Vagina (tissue), 2 donors: ENCODE results near the gene LDLRAD3. TPM values are rescaled to one million over a fixed set of nuclear protein-coding genes. Genes with fewer than 3 reads are reported as not detected.
"Not testable (repeated sequence)": the region's sequence is repeated elsewhere in the genome, so short reads cannot be mapped to it uniquely, and the experiment has no call there.

Experiments used
- DNase-seq, 2 donors: peaks; one replicate each; pipeline ENCODE4 v3.0.0-alpha.2; 2017; ENCODE audit errors: extremely low spot score in 2 of 2
- H3K27ac ChIP-seq: fragments of 200-600 bp; sonication (generic); one replicate; pipeline ENCODE4 v1.5.1; 2019
- H3K27me3 ChIP-seq: fragments of 200-600 bp; sonication (generic); one replicate; pipeline ENCODE4 v1.5.1; 2019
- H3K36me3 ChIP-seq, 2 donors: fragments of 200-600 bp; sonication (generic); one replicate each; pipeline ENCODE4 v1.5.1; 2017 to 2019
- H3K4me1 ChIP-seq: fragments of 200-600 bp; sonication (generic); one replicate; pipeline ENCODE4 v1.5.1; 2019
- H3K4me3 ChIP-seq, 2 donors: fragments of 200-600 bp; sonication (generic); 1 replicate in 1 of 2; 2 replicates in 1 of 2; pipeline ENCODE4 v1.5.1; 2016 to 2019
- H3K9me3 ChIP-seq: fragments of 200-600 bp; sonication (generic); one replicate; pipeline ENCODE4 v1.5.1; 2019
- POLR2A ChIP-seq, 2 donors: fragments of 450-650 bp; IDR thresholded peaks; one replicate each; pipeline ENCODE4 v1.6.1; 2017; ENCODE audit warnings: antibody characterized with exemption in 2 of 2, mild to moderate bottlenecking in 2 of 2, moderate library complexity in 2 of 2
- POLR2AphosphoS5 ChIP-seq, 2 donors: sonication (generic); formaldehyde crosslinking; IDR thresholded peaks; one replicate each; pipeline ENCODE4 v1.9.0; 2017; ENCODE audit warnings: antibody characterized with exemption in 2 of 2, mild to moderate bottlenecking in 2 of 2, low read depth in 1 of 2; ENCODE audit not compliant: insufficient read depth in 1 of 2
- intact Hi-C: fragments of 100-400 bp; cut with DNase I; formaldehyde crosslinking; loops from one replicate; pipeline ENCODE4 v1.15.1; 2023
- total RNA-seq: library from RNA; depleted of rRNA; stranded (reverse); fragments of >200 nt; gene quantifications from one replicate; pipeline ENCODE4 v1.2.3, GENCODE V29; 2016
- TF ChIP-seq, protein P1 (sequence below), 3 experiments: fragments of 450-650 bp in 2 of 3; fragments of 200-600 bp in 1 of 3; sonication (generic) in 1 of 3; IDR thresholded peaks; one replicate each; pipeline ENCODE4 v1.5.1; 2017 to 2019; ENCODE audit warnings: antibody characterized with exemption in 3 of 3, mild to moderate bottlenecking in 2 of 3, moderate library complexity in 2 of 3

The LDLRAD3 gene
- total RNA-seq, 1 donor from 2014 or later = 34.4 TPM

DNA sequence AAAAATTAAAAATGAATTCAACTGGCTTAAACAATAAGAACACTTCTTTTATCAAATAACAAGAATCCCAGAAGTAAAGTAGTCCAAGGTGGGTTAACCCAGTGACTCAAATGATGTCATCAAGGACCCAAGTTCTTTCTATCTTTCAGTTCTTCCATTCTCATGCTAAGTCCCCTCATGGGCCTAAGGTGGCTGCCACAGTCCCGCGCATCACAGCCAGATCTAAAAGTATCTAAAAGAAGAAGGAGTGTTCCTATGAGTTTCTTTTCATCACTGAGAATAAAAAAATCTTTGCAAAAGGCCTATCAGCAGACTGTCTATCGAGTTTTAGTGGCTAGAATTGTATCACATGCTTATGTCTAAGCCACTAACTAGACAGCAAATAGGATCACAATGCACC is 37.2 kb upstream of the LDLRAD3 start:
- Histone ChIP-seq H3K9me3 (peaks cover 7% of the 10 kb centered on the region), H3K36me3 (no peaks in the 10 kb centered on the region), H3K4me3 (no peak overlapping the region), H3K4me1 (peaks cover 16% of the 10 kb centered on the region), H3K27ac (no peak overlapping the region), H3K27me3 (no peaks in the 10 kb centered on the region)
- DNase-seq = no peak
- intact Hi-C loops = no loop called here
- TF ChIP-seq, protein P1, sequence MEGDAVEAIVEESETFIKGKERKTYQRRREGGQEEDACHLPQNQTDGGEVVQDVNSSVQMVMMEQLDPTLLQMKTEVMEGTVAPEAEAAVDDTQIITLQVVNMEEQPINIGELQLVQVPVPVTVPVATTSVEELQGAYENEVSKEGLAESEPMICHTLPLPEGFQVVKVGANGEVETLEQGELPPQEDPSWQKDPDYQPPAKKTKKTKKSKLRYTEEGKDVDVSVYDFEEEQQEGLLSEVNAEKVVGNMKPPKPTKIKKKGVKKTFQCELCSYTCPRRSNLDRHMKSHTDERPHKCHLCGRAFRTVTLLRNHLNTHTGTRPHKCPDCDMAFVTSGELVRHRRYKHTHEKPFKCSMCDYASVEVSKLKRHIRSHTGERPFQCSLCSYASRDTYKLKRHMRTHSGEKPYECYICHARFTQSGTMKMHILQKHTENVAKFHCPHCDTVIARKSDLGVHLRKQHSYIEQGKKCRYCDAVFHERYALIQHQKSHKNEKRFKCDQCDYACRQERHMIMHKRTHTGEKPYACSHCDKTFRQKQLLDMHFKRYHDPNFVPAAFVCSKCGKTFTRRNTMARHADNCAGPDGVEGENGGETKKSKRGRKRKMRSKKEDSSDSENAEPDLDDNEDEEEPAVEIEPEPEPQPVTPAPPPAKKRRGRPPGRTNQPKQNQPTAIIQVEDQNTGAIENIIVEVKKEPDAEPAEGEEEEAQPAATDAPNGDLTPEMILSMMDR (IDR thresholded peaks at IDR 0.05) = no peak
- no peak for TF ChIP-seq POLR2A (IDR thresholded peaks at IDR 0.05)
- no peak for TF ChIP-seq POLR2AphosphoS5 (IDR thresholded peaks at IDR 0.05; ENCODE audit: insufficient read depth in 1 of 2, low read depth in 1 of 2)

DNA sequence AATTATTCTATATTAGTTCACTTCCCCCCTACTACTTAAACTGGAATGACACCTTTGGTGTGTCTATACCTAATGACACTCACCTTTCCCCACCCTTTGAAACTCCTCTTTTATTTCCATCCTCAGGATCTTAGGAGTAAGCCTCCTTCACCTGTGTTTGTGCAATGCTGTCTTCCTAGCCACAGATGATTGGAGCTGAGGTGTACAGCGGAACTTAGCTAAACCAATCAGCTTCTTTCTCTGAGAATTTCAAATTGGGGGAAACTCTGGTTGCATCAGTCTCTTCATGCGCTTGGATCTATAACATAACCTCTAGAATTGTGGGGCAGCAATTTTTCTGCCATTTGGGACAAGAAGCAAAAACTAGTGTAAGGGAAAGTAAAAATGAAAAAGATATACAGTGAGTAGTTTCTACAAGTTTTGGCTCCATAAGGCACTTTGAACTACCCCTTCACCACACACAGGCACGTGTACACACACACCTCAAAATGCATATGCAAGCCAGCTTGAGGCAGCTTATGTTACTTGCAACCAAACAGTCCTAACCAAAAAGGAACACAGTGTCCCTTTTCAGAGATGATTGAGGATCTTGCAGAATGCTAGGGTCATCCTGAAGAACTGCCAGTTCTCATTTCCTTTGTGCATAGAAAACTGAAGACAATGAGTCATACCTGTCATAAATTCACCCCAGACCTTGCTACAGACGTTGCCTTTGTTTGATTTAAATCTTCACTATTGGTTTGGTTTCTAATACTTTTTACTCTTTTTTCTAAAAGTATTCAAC is 36.0 kb upstream of the LDLRAD3 start:
- Histone ChIP-seq H3K4me3 (no peak overlapping the region), H3K27ac (no peak overlapping the region), H3K36me3 (no peaks in the 10 kb centered on the region), H3K4me1 (peaks cover 16% of the 10 kb centered on the region), H3K9me3 (peaks cover 5% of the 10 kb centered on the region), H3K27me3 (no peaks in the 10 kb centered on the region)
- DNase-seq = no peak
- intact Hi-C loops = no loop called here
- TF ChIP-seq POLR2AphosphoS5 (IDR thresholded peaks at IDR 0.05; ENCODE audit: insufficient read depth in 1 of 2, low read depth in 1 of 2) = peak in 1 of 2 donors; percentile 83
- TF ChIP-seq, protein P1 (IDR thresholded peaks at IDR 0.05) = no peak

DNA sequence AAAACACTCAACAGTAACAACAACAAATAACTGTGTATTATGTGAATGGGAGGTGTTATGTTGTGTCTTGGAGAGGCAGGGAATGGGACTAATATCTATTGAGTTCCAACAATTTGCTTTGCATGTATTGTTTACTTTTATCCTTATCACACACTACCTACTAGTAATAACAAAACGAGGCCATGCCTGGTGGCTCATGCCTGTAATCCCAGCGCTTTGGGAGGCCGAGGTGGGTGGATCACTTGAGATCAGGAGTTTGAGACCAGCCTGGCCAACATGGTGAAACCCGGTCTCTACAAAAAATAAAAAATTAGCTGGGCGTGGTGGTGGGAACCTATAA is 35.5 kb upstream of the LDLRAD3 start:
- H3K36me3 ChIP-seq, H3K27me3 ChIP-seq, H3K4me3 ChIP-seq, DNase-seq, H3K9me3 ChIP-seq, intact Hi-C loops: not testable (repeated sequence)
- Histone ChIP-seq H3K4me1 (peaks cover 16% of the 10 kb centered on the region), H3K27ac (peak overlapping the region; percentile 17)

GRCh38 chr11:35909511-35910265 is 34.2 kb upstream of the LDLRAD3 start:
- Histone ChIP-seq H3K4me3 (no peak overlapping the region), H3K27me3 (no peaks in the 10 kb centered on the region), H3K27ac (no peak overlapping the region), H3K9me3 (no peaks in the 10 kb centered on the region), H3K4me1 (peaks cover 16% of the 10 kb centered on the region), H3K36me3 (no peaks in the 10 kb centered on the region)
- intact Hi-C loops = no loop called here
- TF ChIP-seq POLR2AphosphoS5 (IDR thresholded peaks at IDR 0.05; ENCODE audit: insufficient read depth in 1 of 2, low read depth in 1 of 2) (no peak), POLR2A (IDR thresholded peaks at IDR 0.05) (no peak)
- TF ChIP-seq, protein P1 (IDR thresholded peaks at IDR 0.05) = no peak
- DNase-seq = no peak

DNA sequence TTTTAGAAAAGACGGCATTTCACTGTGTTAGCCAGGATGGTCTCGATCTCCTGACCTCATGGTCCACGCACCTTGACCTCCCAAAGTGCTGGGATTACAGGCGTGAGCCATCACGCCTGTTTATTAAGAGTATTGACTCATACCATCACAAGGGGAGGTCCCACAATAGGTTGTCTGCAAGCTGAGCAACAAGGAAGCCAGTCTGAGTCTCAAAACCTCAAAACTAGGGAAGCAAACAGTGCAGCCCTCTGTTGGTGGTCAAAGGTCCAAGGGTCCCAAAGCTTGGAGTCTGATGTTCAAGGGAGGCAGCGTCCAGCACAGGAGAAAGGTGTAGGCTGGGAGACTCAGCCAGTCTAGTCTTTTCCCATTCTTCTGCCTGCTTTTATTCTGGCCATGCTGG is 32.8 kb upstream of the LDLRAD3 start:
- Histone ChIP-seq H3K36me3 (no peaks in the 10 kb centered on the region), H3K4me3 (no peak overlapping the region), H3K27ac (no peak overlapping the region), H3K4me1 (peaks cover 4% of the 10 kb centered on the region), H3K27me3 (no peaks in the 10 kb centered on the region), H3K9me3 (no peaks in the 10 kb centered on the region)
- DNase-seq = peak in 1 of 2 donors; percentile 79
- no peak for TF ChIP-seq POLR2A (IDR thresholded peaks at IDR 0.05)
- TF ChIP-seq, protein P1 (IDR thresholded peaks at IDR 0.05) = no peak
- TF ChIP-seq POLR2AphosphoS5 (IDR thresholded peaks at IDR 0.05; ENCODE audit: insufficient read depth in 1 of 2, low read depth in 1 of 2) = no peak
- intact Hi-C loops = no loop called here
